SIG-M5 treated with dmso at 0.1 percent for 504 hours (cell line): ENCODE data around the gene IQCN.
A peak's percentile ranks its signal among the peaks of the same experiment; 100 is the strongest.

Experiments
- DNase-seq: peaks from one replicate; lab custom pipeline; 2025; ENCODE audit not compliant: unreplicated experiment; lab: John Stamatoyannopoulos, UW

The IQCN gene

GRCh38 chr19:18289471-18290301 lies 15.4 kb upstream of the IQCN start:
- DNase-seq = no peak

- DNase-seq = no peak
Measured at GRCh38 chr19:18287836-18288772, 13.9 kb upstream of the IQCN start.

- DNase-seq = no peak
Measured at GRCh38 chr19:18286973-18287635, 12.9 kb upstream of the IQCN start.

- DNase-seq = no peak
Measured at GRCh38 chr19:18284712-18285360, 10.6 kb upstream of the IQCN start.

GRCh38 chr19:18283338-18283737 lies 9.1 kb upstream of the IQCN start:
- no peak for DNase-seq

GRCh38 chr19:18282788-18283141 lies 8.5 kb upstream of the IQCN start:
- DNase-seq = peak; percentile 23

- no peak for DNase-seq
Measured at GRCh38 chr19:18282021-18282787, 8.0 kb upstream of the IQCN start.

GRCh38 chr19:18281082-18282020 lies 7.1 kb upstream of the IQCN start, which contains the start of gene JUND:
Gene JUND (minus strand): TSS chr19:18281622. CDS start chr19:18281484, 138 bp downstream.
- peak; percentile 92 for DNase-seq

- peak; percentile 55 for DNase-seq
Measured at GRCh38 chr19:18280247-18281081, 6.2 kb upstream of the IQCN start.

GRCh38 chr19:18279516-18280246 lies 5.4 kb upstream of the IQCN start:
- DNase-seq = peak; percentile 90

GRCh38 chr19:18279266-18279515 lies 4.9 kb upstream of the IQCN start:
- no peak for DNase-seq

- DNase-seq = no peak
Measured at GRCh38 chr19:18278521-18279265, 4.4 kb upstream of the IQCN start.

GRCh38 chr19:18274781-18275356 lies 617 bp upstream of the IQCN start:
- no peak for DNase-seq

GRCh38 chr19:18273561-18274218 lies 562 bp downstream of the IQCN start:
- DNase-seq = no peak

- no peak for DNase-seq
Measured at GRCh38 chr19:18271433-18271841, 2.8 kb downstream of the IQCN start.

GRCh38 chr19:18270326-18270725 lies 3.9 kb downstream of the IQCN start:
- no peak for DNase-seq
